ENCODE data around the gene ZBED2. TPM values are rescaled to one million over a fixed set of nuclear protein-coding genes. Genes with fewer than 3 reads are reported as not detected.
A peak's percentile ranks its signal among the peaks of the same experiment; 100 is the strongest.
"Not testable (repeated sequence)": the region's sequence is repeated elsewhere in the genome, so short reads cannot be mapped to it uniquely, and the experiment has no call there.

ZBED2 gene, protein sequence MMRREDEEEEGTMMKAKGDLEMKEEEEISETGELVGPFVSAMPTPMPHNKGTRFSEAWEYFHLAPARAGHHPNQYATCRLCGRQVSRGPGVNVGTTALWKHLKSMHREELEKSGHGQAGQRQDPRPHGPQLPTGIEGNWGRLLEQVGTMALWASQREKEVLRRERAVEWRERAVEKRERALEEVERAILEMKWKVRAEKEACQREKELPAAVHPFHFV
- total RNA-seq = not detected in 2 replicates

GRCh38 chr3:111595232-111595631 is at the start of gene ZBED2:
TSS of gene ZBED2 (minus strand) at chr3:111595346. CDS start at chr3:111594201, 1,145 bp downstream.
- DNase-seq = no peak

GRCh38 chr3:111639316-111639715 is 44.2 kb upstream of the ZBED2 start:
- DNase-seq = no peak

- no peak for DNase-seq
Measured at GRCh38 chr3:111636366-111636885, 41.3 kb upstream of the ZBED2 start.

DNA sequence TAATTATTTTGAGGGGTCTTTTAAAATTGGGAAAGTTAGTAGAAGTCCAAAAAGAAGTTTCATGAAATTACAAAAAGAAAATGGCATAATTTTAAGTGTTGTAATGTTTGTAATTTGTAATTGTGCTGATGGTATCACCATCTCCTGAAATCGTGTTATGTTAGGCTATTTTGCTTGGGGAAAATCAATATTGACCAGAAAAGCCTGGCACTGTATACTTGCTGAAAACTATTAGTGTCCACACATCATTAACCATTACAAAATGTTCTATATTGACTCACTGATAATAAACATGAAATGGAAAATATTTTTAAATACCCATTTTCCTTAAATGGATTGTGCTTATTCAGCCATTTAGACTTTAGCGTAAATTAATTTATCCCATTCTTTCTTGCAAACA is 40.3 kb upstream of the ZBED2 start:
- no peak for DNase-seq

DNA sequence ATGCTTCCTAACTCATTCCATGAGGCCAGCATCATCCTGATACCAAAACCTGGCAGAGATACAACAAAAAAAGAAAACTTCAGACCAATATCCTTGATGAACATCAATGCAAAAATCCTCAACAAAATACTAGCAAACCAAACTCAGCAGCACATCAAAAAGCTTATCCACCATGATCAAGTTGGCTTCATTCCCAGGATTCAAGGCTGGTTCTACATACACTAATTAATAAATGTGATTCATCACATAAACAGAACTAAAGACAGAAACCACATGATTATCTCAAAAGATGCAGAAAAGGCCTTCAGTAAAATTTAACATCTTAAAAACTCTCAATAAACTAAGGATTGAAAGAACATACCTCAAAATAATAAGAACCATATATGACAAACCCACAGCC is 35.5 kb upstream of the ZBED2 start:
- DNase-seq = not testable (repeated sequence)

GRCh38 chr3:111629018-111629417 is 33.9 kb upstream of the ZBED2 start:
- not testable (repeated sequence) for DNase-seq

GRCh38 chr3:111627092-111627491 is 31.9 kb upstream of the ZBED2 start:
- no peak for DNase-seq

GRCh38 chr3:111621535-111621934 is 26.4 kb upstream of the ZBED2 start:
- peak; percentile 15 for DNase-seq

- no peak for DNase-seq
Measured at GRCh38 chr3:111619833-111620232, 24.7 kb upstream of the ZBED2 start.

DNA sequence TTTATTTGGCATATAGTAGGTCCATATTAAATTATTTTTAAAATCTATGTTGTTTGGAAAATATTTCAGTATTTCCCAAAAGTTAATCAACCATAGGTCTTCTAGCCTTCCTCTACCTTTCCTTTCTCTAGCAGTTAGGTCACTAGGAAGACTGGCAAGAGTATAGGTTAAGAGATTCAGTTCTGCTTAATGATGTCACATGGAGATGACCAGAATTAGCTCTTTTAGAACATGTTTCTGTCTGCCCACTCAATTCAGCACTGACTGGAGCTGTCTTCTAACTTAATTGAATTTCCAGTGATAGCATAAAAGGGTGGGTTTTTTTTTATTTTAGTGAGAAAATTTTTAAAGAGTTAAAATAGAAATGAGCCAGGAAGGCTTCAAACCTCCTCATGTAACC is 23.8 kb upstream of the ZBED2 start:
- no peak for DNase-seq

GRCh38 chr3:111617912-111618601 is 22.9 kb upstream of the ZBED2 start:
- no peak for DNase-seq

DNA sequence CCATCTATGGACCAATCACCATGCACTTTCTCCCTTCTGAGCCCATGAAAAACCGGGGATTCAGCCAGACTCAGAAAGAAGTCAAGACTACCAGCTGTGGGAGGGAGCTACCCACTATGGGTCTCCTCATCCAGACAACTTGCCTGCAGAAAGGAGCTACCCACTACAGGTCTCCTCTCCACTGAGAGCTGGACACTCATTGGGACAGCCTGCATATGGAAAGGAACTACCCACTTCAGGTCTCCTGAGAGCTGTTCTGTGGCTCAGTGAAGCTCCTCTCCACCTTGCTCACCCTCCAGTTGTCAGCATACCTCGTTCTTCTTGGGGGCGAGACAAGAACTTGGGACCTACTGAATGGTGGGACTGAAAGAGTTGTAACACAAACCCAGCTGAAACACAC is 22.3 kb upstream of the ZBED2 start:
- no peak for DNase-seq

DNA sequence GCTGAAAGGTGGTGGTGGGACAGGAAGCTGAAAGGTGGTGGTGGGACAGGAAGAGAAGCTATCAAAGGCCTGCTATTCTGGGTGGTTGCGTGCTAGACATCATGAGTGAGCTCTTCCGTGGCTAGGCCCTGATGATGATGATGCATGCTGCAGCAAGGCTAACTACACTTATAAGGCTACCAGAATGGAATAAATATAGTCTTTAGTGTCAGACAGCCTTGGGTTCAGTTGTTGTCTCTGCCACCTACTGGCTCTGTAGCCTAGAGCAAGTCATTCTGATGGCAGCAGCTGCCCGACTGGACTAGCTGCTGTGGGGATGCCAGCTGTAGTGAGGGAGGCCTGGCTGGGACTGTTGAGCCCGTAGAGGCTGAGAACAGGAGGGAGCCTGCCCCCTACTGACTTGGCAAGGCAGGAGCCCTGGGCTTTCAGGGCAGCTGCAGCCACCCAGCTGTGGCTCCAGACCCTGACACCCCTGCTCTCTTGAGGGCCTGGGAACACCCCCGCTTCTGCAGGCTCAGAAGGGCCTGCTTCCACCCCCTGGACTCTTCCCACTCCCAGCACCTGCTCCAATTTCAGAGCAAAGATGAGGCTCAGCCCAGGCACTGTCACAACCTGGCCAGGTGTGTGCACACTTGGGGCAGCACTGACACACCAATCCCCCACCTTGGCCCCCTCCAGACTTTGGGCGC is 21.4 kb upstream of the ZBED2 start:
- no peak for DNase-seq

- DNase-seq = no peak
Measured at GRCh38 chr3:111615880-111616279, 20.7 kb upstream of the ZBED2 start.

GRCh38 chr3:111613294-111613693 is 18.1 kb upstream of the ZBED2 start:
- DNase-seq = no peak

GRCh38 chr3:111610612-111611054 is 15.5 kb upstream of the ZBED2 start:
- DNase-seq = no peak

DNA sequence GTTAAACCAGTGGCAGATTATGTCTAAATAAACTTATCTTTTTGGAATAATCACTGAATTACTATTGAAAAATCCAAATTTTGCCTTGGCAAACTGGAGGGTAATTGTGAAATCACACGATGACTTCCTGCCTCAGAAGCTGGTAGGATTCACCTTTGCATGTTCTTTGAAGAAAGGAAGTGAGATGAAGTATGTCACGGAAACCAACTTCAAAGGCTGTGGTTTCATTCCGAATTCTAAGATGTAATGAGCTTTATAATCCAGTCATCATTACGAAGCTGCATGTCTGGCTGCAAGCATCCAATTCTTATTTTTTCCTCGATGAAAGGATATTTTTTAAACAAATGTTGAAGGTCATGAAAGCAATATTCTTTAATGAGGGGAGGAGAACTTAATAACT is 15.0 kb upstream of the ZBED2 start:
- no peak for DNase-seq

- no peak for DNase-seq
Measured at GRCh38 chr3:111609700-111610099, 14.6 kb upstream of the ZBED2 start.

DNA sequence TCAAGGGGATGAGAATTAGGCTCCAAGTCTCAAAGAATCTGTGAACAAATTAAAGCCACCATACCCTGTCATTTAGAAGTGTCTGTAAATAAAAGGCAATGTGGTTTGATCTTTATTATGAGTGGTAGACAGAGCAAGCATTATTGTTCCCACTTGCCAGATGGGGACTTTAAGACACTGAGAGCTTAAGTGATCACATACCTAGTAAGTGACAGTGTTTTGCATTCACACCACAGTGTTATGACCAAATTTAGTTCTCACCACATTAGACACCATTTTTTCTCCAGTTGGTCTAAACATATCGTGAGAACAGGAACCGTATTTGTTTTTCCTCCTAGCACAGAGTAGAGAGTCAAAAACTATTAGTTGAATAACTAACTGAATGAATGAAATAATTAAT is 13.2 kb upstream of the ZBED2 start:
- DNase-seq = no peak

GRCh38 chr3:111607240-111607920 is 12.2 kb upstream of the ZBED2 start:
- no peak for DNase-seq

DNA sequence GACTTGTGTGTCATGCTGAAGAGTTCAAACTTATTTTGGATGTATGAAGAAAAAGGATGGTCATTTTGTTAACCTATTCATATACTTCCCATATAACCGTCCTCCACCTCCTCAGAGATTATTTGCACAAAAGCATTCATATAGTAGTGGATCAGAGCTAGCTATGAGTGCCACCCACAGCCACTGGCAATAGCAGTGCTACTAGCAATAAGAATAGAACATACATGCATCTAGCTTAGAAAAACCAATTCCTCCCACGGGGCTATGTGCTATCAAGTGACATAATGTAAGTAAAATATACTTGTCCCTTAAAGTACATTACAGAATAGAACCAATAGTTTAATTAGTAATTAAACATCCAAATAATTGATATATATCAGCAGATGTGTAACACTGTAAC is 10.3 kb upstream of the ZBED2 start:
- DNase-seq = no peak

- no peak for DNase-seq
Measured at GRCh38 chr3:111605018-111605417, 9.9 kb upstream of the ZBED2 start.

DNA sequence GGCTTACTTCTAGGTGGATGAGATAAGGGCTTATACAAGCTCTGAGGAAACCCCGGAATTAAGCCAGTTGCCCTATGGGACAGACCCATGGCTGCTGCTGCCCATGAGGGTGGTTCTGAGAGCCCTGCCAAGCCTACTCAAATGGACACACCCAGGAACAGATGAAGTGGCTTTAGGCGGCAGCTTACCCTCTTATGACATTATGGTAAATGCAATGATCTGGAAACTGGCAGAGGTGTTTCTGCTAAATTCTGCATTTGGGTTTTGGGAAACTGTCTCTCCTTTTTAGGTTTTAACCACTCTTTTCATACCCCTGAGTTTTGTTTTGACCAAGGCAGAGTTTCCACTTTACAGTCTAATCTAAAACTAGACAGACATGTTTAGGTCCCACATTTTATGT is 9.0 kb upstream of the ZBED2 start:
- DNase-seq = no peak
